GM12878 (cell line): Measurements from ENCODE around the gene CDC14A. TPM values are rescaled to one million over a fixed set of nuclear protein-coding genes. Genes with fewer than 3 reads are reported as not detected.

ENCODE experiments used
- ATAC-seq: fragments of 200-7000 bp; cut with Tn5 transposase; 3 replicates; pipeline ENCODE4 v1.9.1; 2020; ENCODE audit warnings: mild to moderate bottlenecking, moderate library complexity
- BruUV-seq: library from RNA; stranded (reverse); fragments of 400-500 nt; replicated peaks from 2 replicates; lab custom pipeline; 2021; lab: Mats Ljungman, UMichigan
- CTCF ChIA-PET: fragments of 300-600 bp; sonication (Branson Sonifier 250); formaldehyde crosslinking; extraction: SDS; loops from one replicate; lab custom pipeline; 2021; ENCODE audit warnings: inconsistent platforms; lab: Yijun Ruan, JAX
- POLR2A ChIA-PET: fragments of 350-600 bp; formaldehyde crosslinking; extraction: SDS; loops from one replicate; lab custom pipeline; 2021; ENCODE audit warnings: inconsistent platforms; lab: Charles Lee
- RAD21 ChIA-PET: fragments of 300-600 bp; sonication (Branson Sonifier 250); formaldehyde crosslinking; loops from one replicate; lab custom pipeline; 2023; ENCODE audit warnings: antibody characterized with exemption; ENCODE audit not compliant: unreplicated experiment; lab: Charles Lee
- SMC1A ChIA-PET: fragments of 300-600 bp; sonication (Branson Sonifier 250); formaldehyde crosslinking; loops from one replicate; lab custom pipeline; 2023; ENCODE audit not compliant: unreplicated experiment, uncharacterized antibody; lab: Charles Lee
- DNase-seq: peaks from one replicate; pipeline ENCODE4 v3.0.0-alpha.2; 2011; ENCODE audit warnings: low read depth, low spot score
- FAIRE-seq: peaks from 3 replicates; lab custom pipeline; 2011; peaks lifted over from hg19 to GRCh38; lab: Jason Lieb, UNC
- H2AFZ ChIP-seq: 2 replicates; pipeline ENCODE4 v1.6.0; 2011; ENCODE audit warnings: low read depth, low read length, control low read depth; ENCODE audit not compliant: control insufficient read depth
- H3K27ac ChIP-seq: 2 replicates; pipeline ENCODE4 v1.5.1; 2011; ENCODE audit warnings: control low read depth; ENCODE audit not compliant: control insufficient read depth, insufficient read depth
- H3K27me3 ChIP-seq, 2 experiments: replicated peaks in 1 of 2; 2 replicates each; pipeline versions ENCODE4 v1.6.0 to v1.6.1; 2011; ENCODE audit warnings: low read length in 1 of 2; ENCODE audit not compliant: control insufficient read depth in 2 of 2, insufficient read depth in 2 of 2
- H3K36me3 ChIP-seq, 2 experiments: 2 replicates each; pipeline ENCODE4 v1.5.1; 2011; ENCODE audit warnings: low read length in 1 of 2; ENCODE audit not compliant: control insufficient read depth in 2 of 2, insufficient read depth in 2 of 2
- H3K4me1 ChIP-seq: 2 replicates; pipeline ENCODE4 v1.6.1; 2011; ENCODE audit warnings: mild to moderate bottlenecking, low read length, moderate library complexity, mixed read lengths; ENCODE audit not compliant: control insufficient read depth, insufficient read depth
- H3K4me2 ChIP-seq: 2 replicates; pipeline ENCODE4 v1.6.0; 2011; ENCODE audit warnings: control low read depth; ENCODE audit not compliant: control insufficient read depth, insufficient read depth
- H3K4me3 ChIP-seq: fragments of 200-600 bp; sonication (generic); 2 replicates; pipeline ENCODE4 v1.5.1; 2016
- H3K79me2 ChIP-seq: 2 replicates; pipeline ENCODE4 v1.6.0; 2011; ENCODE audit warnings: low read length; ENCODE audit not compliant: control insufficient read depth, insufficient read depth
- H3K9ac ChIP-seq: 2 replicates; pipeline ENCODE4 v1.8.0; 2011; ENCODE audit warnings: low read length, control low read depth, mixed read lengths; ENCODE audit not compliant: control insufficient read depth, insufficient read depth
- H3K9me3 ChIP-seq: replicated peaks from 3 replicates; pipeline ENCODE4 v1.5.1; 2011; ENCODE audit warnings: mild to moderate bottlenecking, low read length; ENCODE audit not compliant: control insufficient read depth, insufficient read depth
- H4K20me1 ChIP-seq: 2 replicates; pipeline ENCODE4 v1.6.0; 2011; ENCODE audit not compliant: control insufficient read depth, insufficient read depth
- BACH1 ChIP-seq: fragments of 450-650 bp; IDR thresholded peaks from 2 replicates; pipeline ENCODE4 v1.6.1; 2017; ENCODE audit warnings: mild to moderate bottlenecking, borderline replicate concordance
- CREB1 ChIP-seq: IDR thresholded peaks from 2 replicates; pipeline ENCODE4 v1.6.1; 2012; ENCODE audit warnings: low read depth, mild to moderate bottlenecking, inconsistent platforms
- IRF4 ChIP-seq: IDR thresholded peaks from 2 replicates; pipeline ENCODE4 v1.6.1; 2011; ENCODE audit warnings: low read depth, low read length
- MXI1 ChIP-seq: fragments of 150-350 bp; IDR thresholded peaks from 2 replicates; pipeline ENCODE4 v1.6.1; 2011; ENCODE audit warnings: low read depth, mild to moderate bottlenecking, inconsistent platforms, low read length, improper control_type of control experiment
- NFYA ChIP-seq: IDR thresholded peaks from 2 replicates; pipeline ENCODE4 v1.6.1; 2011; ENCODE audit warnings: low read depth, mild to moderate bottlenecking, low read length, improper control_type of control experiment, borderline replicate concordance
- NR2C1 ChIP-seq: fragments of 450-650 bp; IDR thresholded peaks from 2 replicates; pipeline ENCODE4 v1.6.1; 2017; ENCODE audit warnings: antibody characterized with exemption, mild to moderate bottlenecking, moderate library complexity
- PAX5 ChIP-seq: IDR thresholded peaks from 2 replicates; pipeline ENCODE4 v1.6.1; 2011; ENCODE audit warnings: low read depth, low read length, borderline replicate concordance
- STAT3 ChIP-seq: IDR thresholded peaks from 2 replicates; pipeline ENCODE4 v1.6.1; 2011; ENCODE audit warnings: low read depth, low read length, improper control_type of control experiment
- TAF1 ChIP-seq: IDR thresholded peaks from 2 replicates; pipeline ENCODE4 v1.6.1; 2011; ENCODE audit warnings: mild to moderate bottlenecking, low read depth, low read length, borderline replicate concordance
- WGBS: methylation state at CpG from one replicate; pipeline ENCODE4 v1.1.6; 2016; ENCODE audit warnings: low lambda C conversion rate; ENCODE audit not compliant: insufficient replicate concordance, insufficient coverage; ENCODE audit errors: missing lambda C conversion rate; 5-methylcytosine and 5-hydroxymethylcytosine counted together
- in situ Hi-C: fragments of 300-500 bp; cut with MboI; formaldehyde crosslinking; loops from 9 replicates; pipeline ENCODE4 v1.14.3; 2018; ENCODE audit warnings: mixed read lengths
- intact Hi-C: fragments of 100-400 bp; cut with micrococcal nuclease; formaldehyde crosslinking; loops from one replicate; pipeline ENCODE4 v1.14.2; 2022; ENCODE audit not compliant: unreplicated experiment
- polyA plus RNA-seq, 11 experiments: library from polyadenylated mRNA; depleted of rRNA in 4 of 11; unstranded in 6 of 11; stranded (reverse) in 5 of 11; fragments of >200 nt; fragmentation: Nextera tagmentation in 4 of 11; fragmentation: Illumina TruSeq in 1 of 11; extraction: Ambion mirVana in 4 of 11; extraction: Trizol in 1 of 11; gene quantifications; 1 replicate in 1 of 11; 2 replicates in 10 of 11; pipeline versions ENCODE4 v1.2.1 to v1.2.3, GENCODE V29; 2011 to 2016; ENCODE audit warnings: inconsistent platforms in 2 of 11, missing spikeins in 2 of 11, low read depth in 1 of 11
- total RNA-seq, 4 experiments: library from RNA; depleted of rRNA in 3 of 4; stranded (reverse); fragments of >200 nt in 3 of 4; fragmentation: Illumina TruSeq in 1 of 4; extraction: Trizol in 1 of 4; gene quantifications; 2 replicates each; pipeline versions ENCODE4 v1.2.1 to v1.2.3, GENCODE V29; 2013 to 2021
- TF ChIP-seq, protein P1 (sequence below): fragments of 450-650 bp; conservative IDR thresholded peaks from 2 replicates; pipeline ENCODE4 v1.6.1; 2017; ENCODE audit warnings: mild to moderate bottlenecking, moderate library complexity
- TF ChIP-seq, protein P2 (sequence below): fragments of 450-650 bp; IDR thresholded peaks from 2 replicates; pipeline ENCODE4 v1.6.1; 2018; ENCODE audit warnings: borderline replicate concordance, mild to moderate bottlenecking; ENCODE audit not compliant: partially characterized antibody
- TF ChIP-seq, protein P3 (sequence below), 3 experiments: IDR thresholded peaks in 2 of 3; conservative IDR thresholded peaks in 1 of 3; 2 replicates each; pipeline ENCODE4 v1.5.1; 2011; ENCODE audit warnings: low read depth in 3 of 3, low read length in 3 of 3, mild to moderate bottlenecking in 3 of 3, control low read depth in 2 of 3, moderate library complexity in 2 of 3, inconsistent platforms in 1 of 3, mixed read lengths in 1 of 3; ENCODE audit not compliant: control insufficient read depth in 2 of 3, insufficient read depth in 1 of 3; ENCODE audit errors: extremely low read depth in 1 of 3

CDC14A gene
- total and polyA plus RNA-seq, 10 of the 15 experiments (the other 5 are each of a cell fraction or from before 2014, with no cell fraction given) = 1.5 to 7.1 (median 5.5) TPM

DNA sequence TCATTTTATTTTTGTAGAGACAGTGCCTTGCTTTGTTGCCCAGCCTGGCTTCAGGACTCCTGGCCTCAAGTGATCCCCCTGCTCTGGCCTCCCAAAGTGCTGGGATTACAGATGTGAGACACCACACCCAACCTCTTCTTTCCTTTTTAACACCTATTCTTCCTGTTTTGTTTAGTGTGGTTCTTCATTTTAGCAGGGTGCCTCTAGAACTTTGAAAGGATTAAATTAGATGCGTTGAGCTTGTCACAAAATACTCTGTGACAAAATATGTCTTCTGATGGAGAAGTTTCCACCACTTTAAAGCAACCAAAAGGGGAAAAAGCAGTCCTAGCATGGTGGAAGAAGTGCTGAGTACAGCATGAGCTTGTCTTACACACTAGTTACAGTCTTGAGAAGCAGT, 42.0 kb downstream of the CDC14A start:
- Histone ChIP-seq H3K4me3 (no peak overlapping the region), H2AFZ (no peak overlapping the region), H3K4me2 (no peak overlapping the region), H3K9me3 (no peaks in the 10 kb centered on the region), H3K9ac (no peak overlapping the region), H3K36me3 (peaks cover 0 to 3% of the 10 kb centered on the region in 2 experiments; a peak in 2 of 4 replicates), H3K4me1 (no peaks in the 10 kb centered on the region), H3K27ac (no peak overlapping the region), H3K79me2 (no peaks in the 10 kb centered on the region), H3K27me3 (no peaks in the 10 kb centered on the region), H4K20me1 (no peaks in the 10 kb centered on the region)
- intact Hi-C loops = no loop called here
- ATAC-seq = no peak
- no peak for FAIRE-seq
- ChIA-PET RAD21 (interaction anchor here (1.3 kb wide), 1 partner anchor 10 kb away, joined by 4 read pairs; no protein-coding TSS in a partner anchor), SMC1A (interaction anchor here (1.0 to 1.1 kb wide), 2 partner anchors 11 to 53 kb away, joined by 3 to 4 read pairs; no protein-coding TSS in a partner anchor), POLR2A (interaction anchor here (0.5 kb wide), 1 partner anchor 26 kb away, joined by 3 read pairs; no protein-coding TSS in a partner anchor), CTCF (interaction anchor here (0.6 to 2.3 kb wide), 3 partner anchors 10 to 34 kb away, joined by 4 to 7 read pairs (median 4); no protein-coding TSS in a partner anchor)
- 0% methylated on average over 1 of the region's 1 CpG for WGBS
- no TSS peak for BruUV-seq
- DNase-seq = no peak
- in situ Hi-C loops = no loop called here
- TF ChIP-seq, protein P1, sequence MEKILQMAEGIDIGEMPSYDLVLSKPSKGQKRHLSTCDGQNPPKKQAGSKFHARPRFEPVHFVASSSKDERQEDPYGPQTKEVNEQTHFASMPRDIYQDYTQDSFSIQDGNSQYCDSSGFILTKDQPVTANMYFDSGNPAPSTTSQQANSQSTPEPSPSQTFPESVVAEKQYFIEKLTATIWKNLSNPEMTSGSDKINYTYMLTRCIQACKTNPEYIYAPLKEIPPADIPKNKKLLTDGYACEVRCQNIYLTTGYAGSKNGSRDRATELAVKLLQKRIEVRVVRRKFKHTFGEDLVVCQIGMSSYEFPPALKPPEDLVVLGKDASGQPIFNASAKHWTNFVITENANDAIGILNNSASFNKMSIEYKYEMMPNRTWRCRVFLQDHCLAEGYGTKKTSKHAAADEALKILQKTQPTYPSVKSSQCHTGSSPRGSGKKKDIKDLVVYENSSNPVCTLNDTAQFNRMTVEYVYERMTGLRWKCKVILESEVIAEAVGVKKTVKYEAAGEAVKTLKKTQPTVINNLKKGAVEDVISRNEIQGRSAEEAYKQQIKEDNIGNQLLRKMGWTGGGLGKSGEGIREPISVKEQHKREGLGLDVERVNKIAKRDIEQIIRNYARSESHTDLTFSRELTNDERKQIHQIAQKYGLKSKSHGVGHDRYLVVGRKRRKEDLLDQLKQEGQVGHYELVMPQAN = no peak
- TF ChIP-seq TAF1 (no peak), IRF4 (no peak), STAT3 (no peak), CREB1 (no peak), NR2C1 (no peak), BACH1 (no peak), PAX5 (no peak), MXI1 (no peak), NFYA (no peak)
- TF ChIP-seq, protein P2, sequence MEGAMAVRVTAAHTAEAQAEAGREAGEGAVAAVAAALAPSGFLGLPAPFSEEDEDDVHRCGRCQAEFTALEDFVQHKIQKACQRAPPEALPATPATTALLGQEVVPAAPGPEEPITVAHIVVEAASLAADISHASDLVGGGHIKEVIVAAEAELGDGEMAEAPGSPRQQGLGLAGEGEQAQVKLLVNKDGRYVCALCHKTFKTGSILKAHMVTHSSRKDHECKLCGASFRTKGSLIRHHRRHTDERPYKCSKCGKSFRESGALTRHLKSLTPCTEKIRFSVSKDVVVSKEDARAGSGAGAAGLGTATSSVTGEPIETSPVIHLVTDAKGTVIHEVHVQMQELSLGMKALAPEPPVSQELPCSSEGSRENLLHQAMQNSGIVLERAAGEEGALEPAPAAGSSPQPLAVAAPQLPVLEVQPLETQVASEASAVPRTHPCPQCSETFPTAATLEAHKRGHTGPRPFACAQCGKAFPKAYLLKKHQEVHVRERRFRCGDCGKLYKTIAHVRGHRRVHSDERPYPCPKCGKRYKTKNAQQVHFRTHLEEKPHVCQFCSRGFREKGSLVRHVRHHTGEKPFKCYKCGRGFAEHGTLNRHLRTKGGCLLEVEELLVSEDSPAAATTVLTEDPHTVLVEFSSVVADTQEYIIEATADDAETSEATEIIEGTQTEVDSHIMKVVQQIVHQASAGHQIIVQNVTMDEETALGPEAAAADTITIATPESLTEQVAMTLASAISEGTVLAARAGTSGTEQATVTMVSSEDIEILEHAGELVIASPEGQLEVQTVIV = no peak
- TF ChIP-seq, protein P3, sequence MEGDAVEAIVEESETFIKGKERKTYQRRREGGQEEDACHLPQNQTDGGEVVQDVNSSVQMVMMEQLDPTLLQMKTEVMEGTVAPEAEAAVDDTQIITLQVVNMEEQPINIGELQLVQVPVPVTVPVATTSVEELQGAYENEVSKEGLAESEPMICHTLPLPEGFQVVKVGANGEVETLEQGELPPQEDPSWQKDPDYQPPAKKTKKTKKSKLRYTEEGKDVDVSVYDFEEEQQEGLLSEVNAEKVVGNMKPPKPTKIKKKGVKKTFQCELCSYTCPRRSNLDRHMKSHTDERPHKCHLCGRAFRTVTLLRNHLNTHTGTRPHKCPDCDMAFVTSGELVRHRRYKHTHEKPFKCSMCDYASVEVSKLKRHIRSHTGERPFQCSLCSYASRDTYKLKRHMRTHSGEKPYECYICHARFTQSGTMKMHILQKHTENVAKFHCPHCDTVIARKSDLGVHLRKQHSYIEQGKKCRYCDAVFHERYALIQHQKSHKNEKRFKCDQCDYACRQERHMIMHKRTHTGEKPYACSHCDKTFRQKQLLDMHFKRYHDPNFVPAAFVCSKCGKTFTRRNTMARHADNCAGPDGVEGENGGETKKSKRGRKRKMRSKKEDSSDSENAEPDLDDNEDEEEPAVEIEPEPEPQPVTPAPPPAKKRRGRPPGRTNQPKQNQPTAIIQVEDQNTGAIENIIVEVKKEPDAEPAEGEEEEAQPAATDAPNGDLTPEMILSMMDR (IDR thresholded peaks at IDR 0.05 in 2 of 3, conservative IDR thresholded peaks at IDR 0.05 in 1 of 3; ENCODE audit: control insufficient read depth in 2 of 3, extremely low read depth in 1 of 3, insufficient read depth in 1 of 3, low read depth in 3 of 3, low read length in 3 of 3) = no peak
